ENCODE results near the gene USP21. TPM values are rescaled to one million over a fixed set of nuclear protein-coding genes. Genes with fewer than 3 reads are reported as not detected.

Gene USP21
- total RNA-seq, 2 donors from 2014 or later = 13.4 to 20.8 TPM

- peak; percentile 30 for DNase-seq
- intact Hi-C loops (cut with DNase I) = no loop called here
- ATAC-seq = no peak
These were observed 41.2 kb downstream of the USP21 start for GRCh38 chr1:161200421-161200991.

GRCh38 chr1:161200992-161201835 lies 41.9 kb downstream of the USP21 start:
- intact Hi-C loops (cut with DNase I) = no loop called here
- DNase-seq (peak; percentile 83), ATAC-seq (peak; percentile 32 to 42)

- DNase-seq = peak; percentile 98
- intact Hi-C loops (cut with DNase I) = no loop called here
- ATAC-seq = peak; percentile 85 to 89
These were observed 42.8 kb downstream of the USP21 start, which contains the start of gene NDUFS2 for GRCh38 chr1:161201836-161202712. NDUFS2 (plus strand) TSS chr1:161202367; CDS start chr1:161202386, 19 bp downstream.

GRCh38 chr1:161206411-161207140 lies 47.3 kb downstream of the USP21 start:
- intact Hi-C loops (cut with DNase I) = no loop called here
- DNase-seq = peak; percentile 79

GRCh38 chr1:161207173-161207572 lies 47.9 kb downstream of the USP21 start:
- intact Hi-C loops (cut with DNase I) = no loop called here
- DNase-seq (peak; percentile 79), ATAC-seq (peak; percentile 69 to 71)

More at GRCh38 chr1:161206411-161207140, 47.3 kb downstream of the USP21 start:
- ATAC-seq = peak in 1 of 2 donors; percentile 4

- intact Hi-C loops (cut with DNase I) = loop anchor here in 1 of 2 donors (2.0 kb wide), 1 partner anchor 15 kb away; no protein-coding TSS in a partner anchor
- ATAC-seq (peak; percentile 63 to 75), DNase-seq (peak; percentile 85)
These were observed 50.6 kb downstream of the USP21 start for GRCh38 chr1:161209790-161210409.

DNA sequence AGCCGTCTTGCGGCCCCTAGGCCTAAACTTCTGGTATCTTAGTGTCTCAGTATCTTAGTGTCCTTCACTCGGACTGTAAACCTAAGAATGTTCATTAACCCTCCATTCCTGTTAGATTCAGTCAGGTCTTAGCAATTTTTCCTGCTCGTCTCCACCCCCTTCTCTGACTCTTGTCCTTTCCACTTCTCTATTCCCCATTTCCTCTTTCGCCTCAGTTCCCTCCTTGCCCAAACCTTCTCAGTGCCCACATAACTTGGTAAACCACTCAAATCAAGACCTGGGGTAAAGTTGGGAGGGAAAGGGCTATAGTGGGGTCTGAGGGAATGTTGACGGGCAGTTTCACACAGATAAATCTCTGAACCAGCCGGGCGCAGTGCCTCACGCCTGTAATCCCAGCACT lies 55.1 kb downstream of the USP21 start:
- peak in 1 of 2 donors; percentile 3 for ATAC-seq
- DNase-seq = no peak
- intact Hi-C loops (cut with DNase I) = no loop called here

- peak; percentile 43 to 68 for ATAC-seq
- intact Hi-C loops (cut with DNase I) = no loop called here
- peak; percentile 68 for DNase-seq
These were observed 55.8 kb downstream of the USP21 start, which contains the start of gene FCER1G for GRCh38 chr1:161215076-161215475. FCER1G (plus strand) TSS chr1:161215295; CDS start chr1:161215322, 27 bp downstream.

Other genes starting within 250 kb of the USP21 start
- under 1 TPM; 0.21 to 0.97 TPM for gene ITLN2, start 204.7 kb upstream of the USP21 start, total RNA-seq
- gene F11R, start 138.3 kb upstream of the USP21 start, total RNA-seq = 10 to 100 TPM; 16.4 to 18.0 TPM
- gene TSTD1, start 120.5 kb upstream of the USP21 start, total RNA-seq = 10 to 100 TPM; 21.6 to 23.5 TPM
- 10 to 100 TPM; 33.7 to 34.4 TPM for gene USF1, start 113.5 kb upstream of the USP21 start, total RNA-seq
- 10 to 100 TPM in 1 of 2 donors, 1 to 10 TPM in 1; 7.4 to 10.0 TPM for gene ARHGAP30, start 89.6 kb upstream of the USP21 start, total RNA-seq
- under 1 TPM in 1 of 2 donors, not detected in 1; 0.08 TPM for gene NECTIN4, start 69.9 kb upstream of the USP21 start, total RNA-seq
- gene KLHDC9, start 61.1 kb upstream of the USP21 start, total RNA-seq = 1 to 10 TPM; 3.5 to 5.7 TPM
- gene PFDN2, start 41.5 kb upstream of the USP21 start, total RNA-seq = 10 to 100 TPM; 50.5 to 63.7 TPM
- 10 to 100 TPM; 21.8 to 27.6 TPM for gene NIT1, start 41.4 kb upstream of the USP21 start, total RNA-seq
- gene DEDD, start 26.8 kb upstream of the USP21 start, total RNA-seq = 10 to 100 TPM; 26.1 to 30.2 TPM
- 10 to 100 TPM; 77.7 to 83.8 TPM for gene UFC1, start 5.5 kb upstream of the USP21 start, total RNA-seq
- 10 to 100 TPM; 12.7 to 16.3 TPM for gene PPOX, start 6.9 kb downstream of the USP21 start, total RNA-seq
- gene B4GALT3, start 18.0 kb downstream of the USP21 start, total RNA-seq = 10 to 100 TPM; 19.7 to 25.2 TPM
- gene ADAMTS4, start 39.6 kb downstream of the USP21 start, total RNA-seq = 100 to 1,000 TPM in 1 of 2 donors, 10 to 100 TPM in 1; 16.5 to 117 TPM
- gene NDUFS2, start 42.9 kb downstream of the USP21 start, total RNA-seq = 100 to 1,000 TPM; 169 to 198 TPM
- 10 to 100 TPM; 35.9 to 92.7 TPM for gene FCER1G, start 55.8 kb downstream of the USP21 start, total RNA-seq
- gene APOA2, start 64.1 kb downstream of the USP21 start, total RNA-seq = under 1 TPM in 1 of 2 donors, not detected in 1; 0.76 TPM
- gene TOMM40L, start 66.6 kb downstream of the USP21 start, total RNA-seq = 10 to 100 TPM; 31.2 to 34.8 TPM
- not detected for gene NR1I3, start 78.7 kb downstream of the USP21 start, total RNA-seq
- gene PCP4L1, start 99.2 kb downstream of the USP21 start, total RNA-seq = under 1 TPM; 0.34 to 0.62 TPM
- gene MPZ, start 150.5 kb downstream of the USP21 start, total RNA-seq = 1 to 10 TPM; 3.2 to 8.6 TPM
- gene SDHC, start 154.9 kb downstream of the USP21 start, total RNA-seq = 100 to 1,000 TPM; 241 to 284 TPM
- not detected for gene CFAP126, start 208.4 kb downstream of the USP21 start, total RNA-seq